Activated gamma-delta T cell treated with Interleukin-2 at 50 U/mL for 16 hours (primary cell): ENCODE data around the gene CPT1C.

Source experiments
- DNase-seq: peaks from one replicate; pipeline ENCODE4 v3.0.0-alpha.2; 2020

The CPT1C gene

DNA sequence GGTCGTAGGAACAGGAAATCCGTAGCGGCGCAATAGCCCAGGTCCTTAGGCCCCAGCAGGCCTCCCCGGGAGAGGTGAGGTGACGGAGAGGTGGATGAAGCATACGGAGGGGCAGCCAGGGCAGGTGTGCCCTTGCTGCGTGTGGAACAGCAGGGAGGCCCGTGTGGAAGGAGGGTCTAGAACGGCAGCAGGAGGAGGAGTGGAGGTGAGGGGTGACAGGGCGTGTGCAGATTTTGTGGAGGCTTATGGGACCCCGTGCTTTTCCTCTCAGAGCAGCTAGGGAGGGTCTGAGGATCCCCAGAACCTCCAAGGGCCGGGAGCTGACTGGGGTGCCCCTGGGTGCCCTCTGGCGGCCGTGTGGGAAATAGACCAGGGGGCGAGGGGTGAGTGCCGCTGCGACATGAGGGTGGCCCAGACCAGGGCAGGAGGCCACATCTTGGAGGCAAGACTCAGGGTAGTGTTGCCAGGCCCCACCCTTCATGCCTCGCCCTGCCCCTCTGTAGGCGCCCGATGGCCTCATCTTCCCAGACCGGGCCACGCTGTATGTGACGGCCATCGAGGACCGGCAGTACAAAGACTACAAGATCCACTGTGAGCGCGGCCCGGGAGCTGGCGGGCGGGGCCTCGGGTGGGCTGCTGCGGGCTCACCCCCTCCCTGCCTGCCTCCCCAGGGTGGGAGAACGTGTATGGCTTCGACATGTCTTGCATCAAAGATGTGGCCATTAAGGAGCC is 6.5 kb upstream of the CPT1C start:
- DNase-seq = no peak

DNA sequence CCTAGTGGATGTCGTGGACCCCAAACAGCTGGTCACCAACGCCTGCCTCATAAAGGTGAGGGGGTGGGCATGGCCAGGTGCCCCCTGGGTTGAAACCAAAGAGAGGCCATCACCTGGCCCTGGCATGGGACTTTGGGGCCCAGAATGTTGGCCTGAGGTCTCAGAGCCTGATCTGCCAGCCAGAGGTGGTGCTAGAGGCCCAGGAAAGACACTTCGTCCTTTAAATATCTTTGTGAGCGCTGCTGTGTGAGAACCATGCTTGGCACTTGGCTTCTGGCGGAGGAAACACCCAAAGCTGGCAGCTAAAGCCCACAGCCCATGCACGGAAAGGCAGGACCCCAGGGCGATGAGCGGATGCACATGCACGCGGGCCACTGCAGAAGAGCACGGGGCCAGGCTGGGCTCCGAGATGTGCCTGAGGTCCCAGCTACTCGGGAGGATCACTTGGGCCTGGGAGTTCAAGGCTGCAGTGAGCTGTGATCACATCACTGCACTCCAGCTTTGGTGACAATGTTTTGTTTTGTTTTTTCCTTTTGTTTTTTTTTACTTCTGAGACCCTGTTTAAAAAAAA is 5.8 kb upstream of the CPT1C start:
- no peak for DNase-seq

DNA sequence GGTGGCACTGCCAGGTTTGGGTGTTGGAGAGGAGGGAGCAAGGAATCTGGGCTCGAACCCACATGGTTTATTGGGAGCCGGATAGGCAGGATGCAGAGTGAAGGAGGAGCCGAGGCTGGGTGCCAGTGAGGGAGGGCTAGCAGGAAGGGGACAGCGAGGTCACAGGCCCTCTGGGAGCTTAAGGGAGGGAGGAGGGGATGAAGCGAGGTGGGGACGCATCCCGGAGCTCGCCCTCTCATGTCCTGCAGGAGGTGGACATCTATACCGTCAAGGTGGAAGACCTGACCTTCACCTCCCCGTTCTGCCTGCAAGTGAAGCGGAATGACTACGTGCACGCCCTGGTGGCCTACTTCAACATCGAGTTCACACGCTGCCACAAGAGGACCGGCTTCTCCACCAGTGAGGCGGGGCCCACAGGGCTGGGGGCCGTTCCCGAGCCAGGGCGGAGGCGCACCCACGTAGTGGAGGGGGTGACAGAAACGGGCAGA is 5.0 kb upstream of the CPT1C start:
- DNase-seq = no peak

DNA sequence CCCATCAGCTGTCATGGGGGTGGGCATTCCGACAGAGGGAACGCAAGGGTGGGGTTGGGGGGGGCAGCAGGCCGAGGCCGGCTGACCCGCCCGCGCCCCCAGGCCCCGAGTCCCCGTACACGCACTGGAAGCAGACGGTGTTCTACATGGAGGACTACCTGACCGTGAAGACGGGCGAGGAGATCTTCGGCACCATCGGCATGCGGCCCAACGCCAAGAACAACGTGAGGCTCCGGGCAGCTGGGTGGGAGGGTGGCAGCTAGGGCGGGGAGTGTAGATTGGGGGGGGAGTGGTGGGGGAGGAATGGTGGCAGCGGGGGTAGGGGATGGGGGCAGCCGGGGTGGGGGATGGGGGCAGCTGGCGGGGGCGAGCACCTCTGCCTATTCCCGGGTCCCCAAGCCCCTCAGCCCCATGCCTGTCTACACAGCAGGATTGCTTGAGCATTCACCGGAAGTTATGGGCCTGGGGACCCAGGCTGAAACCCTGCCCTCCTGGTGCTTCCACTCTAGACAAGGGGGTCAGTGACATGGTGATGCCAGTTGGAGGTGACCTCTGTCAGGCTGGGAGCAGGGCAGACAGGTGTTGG is 4.3 kb upstream of the CPT1C start:
- DNase-seq = no peak

DNA sequence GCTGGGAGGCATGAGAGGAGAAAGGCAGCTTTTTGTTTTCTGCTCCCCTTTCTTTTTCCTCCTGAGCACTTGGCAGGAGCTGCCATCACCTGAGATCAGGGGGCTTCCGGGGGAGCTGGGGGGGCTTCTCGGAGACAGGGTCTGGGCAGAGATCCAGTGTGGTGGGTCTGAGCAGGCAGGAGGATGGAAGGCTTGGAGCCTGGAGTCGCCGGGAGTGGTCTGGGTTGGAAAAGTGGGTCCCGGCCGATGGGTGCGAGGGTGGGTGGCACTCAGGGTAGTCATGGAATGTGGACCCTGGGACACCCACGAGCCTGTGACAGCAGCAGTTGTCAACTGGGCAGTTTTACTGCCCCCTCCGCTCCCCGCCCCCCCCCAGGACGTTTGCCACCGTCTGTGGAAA is 3.8 kb upstream of the CPT1C start:
- no peak for DNase-seq

DNA sequence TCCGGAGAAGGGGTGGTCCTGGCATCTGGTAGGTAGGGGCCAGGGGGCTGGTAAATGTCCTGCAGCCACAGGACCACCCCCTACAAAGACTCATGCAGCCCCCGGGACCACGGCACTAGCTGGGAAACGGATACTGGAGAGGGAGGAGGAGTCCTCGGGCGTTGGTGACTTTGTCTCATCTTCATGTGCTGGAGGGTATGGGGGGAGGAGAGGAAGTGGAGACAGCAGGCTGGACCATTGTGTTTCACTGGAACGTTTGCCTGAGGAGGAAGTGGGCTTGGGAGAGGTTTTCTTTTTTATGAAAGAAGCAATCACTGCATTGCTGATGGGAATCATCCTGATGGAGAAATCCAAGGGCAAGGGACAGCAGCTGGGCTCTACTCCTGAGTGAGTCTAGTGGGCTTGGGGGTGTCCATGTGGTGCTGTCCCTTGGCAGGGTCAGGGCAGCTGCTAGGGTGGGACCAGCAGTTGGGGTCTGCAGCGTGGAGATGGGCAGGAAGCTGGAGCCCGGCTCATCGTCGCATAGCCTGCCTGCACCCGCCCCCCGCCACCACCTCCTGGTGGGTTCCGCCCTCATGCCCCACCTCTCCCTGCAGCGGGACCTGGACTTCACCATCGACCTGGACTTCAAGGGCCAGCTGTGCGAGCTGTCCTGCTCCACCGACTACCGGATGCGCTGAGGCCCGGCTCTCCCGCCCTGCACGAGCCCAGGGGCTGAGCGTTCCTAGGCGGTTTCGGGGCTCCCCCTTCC is 3.2 kb upstream of the CPT1C start:
- DNase-seq = no peak

DNA sequence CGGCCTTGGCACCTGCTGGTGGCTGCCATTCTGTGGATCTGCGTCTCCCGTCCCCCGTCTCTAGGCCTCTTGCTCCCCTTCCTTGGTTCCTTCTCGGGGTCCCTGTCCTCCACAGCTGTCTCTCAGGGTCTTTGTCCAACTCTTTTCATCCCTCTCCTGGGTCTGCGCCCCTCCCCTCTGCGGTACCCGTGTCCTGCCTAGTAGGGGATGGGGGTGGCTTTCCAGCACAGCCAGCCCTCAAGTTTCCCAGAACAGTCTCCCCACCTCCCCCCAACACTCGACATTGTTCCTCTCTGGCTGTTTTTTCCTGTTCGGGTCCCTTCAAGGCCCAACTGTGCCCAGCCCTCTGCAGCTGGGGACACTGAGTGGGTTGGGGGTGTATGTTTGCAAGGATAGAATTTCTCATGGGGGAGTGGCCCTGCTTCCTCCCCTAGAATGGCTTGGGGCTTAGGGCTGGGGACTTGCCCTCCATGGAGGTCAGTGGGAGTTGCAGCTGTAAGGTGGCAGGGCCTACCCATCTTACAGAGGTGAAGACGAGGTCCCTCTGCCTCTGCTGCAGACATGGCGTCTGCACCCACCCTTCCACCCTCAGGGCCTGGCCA is 2.3 kb upstream of the CPT1C start:
- no peak for DNase-seq

DNA sequence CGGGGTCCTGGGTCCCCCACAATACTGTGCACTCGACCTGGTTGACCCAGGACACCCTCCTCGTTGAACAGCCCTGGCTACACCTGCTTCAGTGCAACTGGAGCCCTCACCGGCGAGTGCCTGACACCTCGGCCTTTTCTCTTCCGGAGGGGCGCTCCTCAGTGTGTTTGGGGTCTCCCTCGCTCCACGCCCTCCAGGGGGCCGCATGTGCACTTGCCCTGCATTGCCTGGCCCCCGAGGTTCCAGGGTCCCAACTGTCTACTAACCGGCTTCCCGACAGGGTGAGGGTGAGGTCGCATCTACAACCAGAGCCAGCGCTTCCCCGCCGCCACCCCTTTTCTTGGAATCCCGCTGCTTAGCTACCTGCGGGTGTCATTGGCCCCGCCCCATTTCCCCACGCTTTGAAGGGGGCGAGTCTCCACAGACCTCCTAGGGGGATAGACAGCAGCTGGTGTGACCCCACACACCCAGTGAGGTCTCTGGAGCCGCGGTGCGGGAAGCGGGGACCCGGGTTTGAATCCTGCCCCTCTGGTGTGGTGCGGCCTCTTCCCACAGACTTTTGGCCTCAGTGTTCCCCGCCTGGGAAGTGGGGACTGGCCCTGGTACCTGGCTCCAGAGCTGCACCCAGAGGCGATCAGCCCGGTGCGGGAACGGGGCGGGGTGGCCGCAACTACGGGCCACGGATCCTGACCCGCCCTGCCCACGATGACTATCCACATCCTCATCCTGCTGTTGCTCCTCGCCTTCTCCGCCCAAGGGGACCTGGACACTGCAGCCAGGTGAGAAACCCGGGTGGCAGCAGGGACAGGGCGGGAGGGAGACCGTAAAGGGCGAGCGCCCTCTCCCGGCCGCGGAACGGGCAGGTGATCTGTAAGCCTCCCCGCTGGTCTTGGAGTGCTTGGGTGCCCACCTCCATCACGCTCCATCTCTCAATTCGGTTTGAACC is 1.5 kb upstream of the CPT1C start, which contains the start of gene ADM5:
Gene ADM5 (plus strand): TSS at position 462 of the 946 bp plus-strand sequence. CDS start 244 bp downstream, at position 706.
- DNase-seq = peak; percentile 34

DNA sequence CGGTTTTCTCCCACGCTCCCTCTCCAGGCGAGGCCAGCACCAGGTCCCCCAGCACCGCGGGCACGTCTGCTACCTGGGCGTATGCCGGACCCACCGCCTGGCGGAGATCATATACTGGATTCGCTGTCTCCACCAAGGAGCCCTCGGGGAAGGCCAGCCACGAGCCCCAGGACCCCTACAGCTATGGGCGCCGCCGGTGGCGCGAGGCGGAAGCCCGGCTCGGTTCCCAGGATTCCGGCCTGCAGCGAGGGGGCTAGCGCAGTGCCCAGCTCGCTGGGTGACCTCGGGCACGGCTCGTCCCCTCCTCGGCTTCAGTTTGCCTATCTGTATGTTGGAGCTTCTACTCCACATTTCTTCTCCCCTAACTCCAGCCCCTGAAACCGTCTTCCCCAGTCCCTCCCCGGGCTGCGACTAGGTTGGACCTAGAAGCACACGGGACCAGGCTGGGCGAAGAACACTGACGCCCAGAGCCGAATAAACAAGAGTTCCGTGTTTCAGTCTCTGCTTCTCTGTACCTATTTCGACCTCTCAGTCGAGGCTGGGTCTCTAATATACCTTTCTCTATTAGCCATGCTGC is 749 bp upstream of the CPT1C start:
- no peak for DNase-seq

DNA sequence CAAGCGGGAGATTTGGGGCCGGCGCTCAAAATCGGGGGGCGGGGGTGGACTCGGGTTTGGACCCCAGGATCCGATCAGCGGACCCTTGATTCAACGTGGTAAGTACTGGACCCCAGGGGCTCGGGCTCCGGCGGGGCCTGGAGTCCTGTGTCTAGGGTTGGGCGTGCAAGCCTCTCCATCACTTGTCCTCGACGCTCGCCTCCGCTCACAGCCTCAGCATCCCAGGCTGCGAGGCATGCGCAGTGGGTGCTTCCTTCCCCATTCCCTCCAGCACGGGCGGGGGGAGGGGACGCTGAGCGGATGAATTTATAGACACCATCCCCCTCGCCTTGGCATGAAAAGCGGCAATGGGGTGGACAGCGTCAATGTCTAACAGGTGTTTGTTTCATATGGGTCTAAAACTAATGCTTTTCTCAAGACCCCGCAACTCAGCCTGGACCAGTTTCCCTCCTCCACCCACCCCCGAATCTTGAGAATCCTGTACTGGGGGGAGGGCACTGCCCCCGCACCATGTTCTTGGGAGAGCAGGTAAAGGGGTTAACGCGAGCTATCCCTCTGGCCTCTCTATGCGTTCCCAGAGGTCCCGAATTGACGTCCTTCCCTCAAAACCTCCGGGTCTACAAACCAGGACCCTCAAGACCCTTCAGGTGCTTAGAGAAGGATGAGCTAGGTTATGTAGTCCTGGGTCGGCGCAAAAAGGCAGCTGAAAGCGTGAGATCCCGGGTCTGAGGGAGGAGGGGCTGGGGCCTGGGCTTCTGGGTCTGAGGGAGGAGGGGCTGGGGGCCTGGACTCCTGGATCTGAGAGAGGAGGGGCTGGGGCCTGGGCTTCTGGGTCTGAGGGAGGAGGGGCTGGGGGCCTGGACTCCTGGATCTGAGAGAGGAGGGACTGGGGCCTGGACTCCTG is 579 bp downstream of the CPT1C start:
- DNase-seq = no peak

DNA sequence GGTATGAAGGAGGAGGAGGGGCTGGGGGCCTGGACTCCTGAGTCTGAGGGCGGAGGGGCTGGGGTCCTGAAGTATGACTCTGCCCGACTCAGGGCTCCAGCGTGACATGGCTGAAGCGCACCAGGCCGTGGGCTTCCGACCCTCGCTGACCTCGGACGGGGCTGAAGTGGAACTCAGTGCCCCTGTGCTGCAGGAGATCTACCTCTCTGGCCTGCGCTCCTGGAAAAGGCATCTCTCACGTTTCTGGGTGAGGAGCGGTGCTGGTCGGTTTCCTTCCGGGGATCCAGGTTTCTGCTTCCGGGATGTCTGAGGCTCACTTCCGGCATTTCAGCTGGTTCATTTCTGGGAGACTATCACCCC is 1.2 kb downstream of the CPT1C start:
- no peak for DNase-seq

DNA sequence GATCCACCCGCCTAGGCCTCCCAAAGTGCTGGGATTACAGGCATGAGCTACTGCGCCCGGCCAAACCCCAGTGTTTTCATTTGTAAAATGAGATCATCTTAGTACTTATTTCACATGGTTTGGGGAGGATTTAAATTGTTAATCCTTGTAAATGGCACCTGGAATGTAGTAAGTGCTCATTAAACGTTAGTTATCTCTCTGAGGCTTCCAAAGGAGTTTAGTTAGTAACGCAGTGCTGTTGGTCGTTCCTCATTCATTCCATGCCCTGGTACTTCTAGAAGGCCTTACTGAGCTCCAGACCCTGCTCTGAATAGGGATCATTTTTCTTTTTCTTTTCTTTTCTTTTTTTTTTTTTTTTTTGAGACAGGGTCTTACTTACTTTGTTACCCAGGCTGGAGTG is 5.2 kb downstream of the CPT1C start:
- no peak for DNase-seq

DNA sequence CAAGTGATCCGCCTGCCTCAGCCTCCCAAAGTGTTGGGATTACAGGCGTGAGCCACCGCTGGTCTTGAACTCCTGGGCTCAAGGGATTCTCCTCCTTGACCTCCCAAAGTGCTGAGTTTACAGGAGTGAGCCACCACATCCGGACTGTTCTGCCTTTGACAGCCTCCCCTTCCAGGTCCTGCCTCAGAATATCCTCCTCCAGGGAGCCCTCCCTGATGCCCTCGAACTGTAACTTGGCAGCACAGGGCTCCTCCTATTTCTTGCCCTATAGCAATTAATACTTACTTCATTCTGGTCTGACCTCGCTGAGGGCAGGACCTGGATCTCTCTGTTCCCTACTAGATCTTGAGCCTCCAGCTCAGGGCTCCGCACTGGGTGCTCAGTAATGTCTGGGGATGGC is 5.9 kb downstream of the CPT1C start:
- DNase-seq = no peak

DNA sequence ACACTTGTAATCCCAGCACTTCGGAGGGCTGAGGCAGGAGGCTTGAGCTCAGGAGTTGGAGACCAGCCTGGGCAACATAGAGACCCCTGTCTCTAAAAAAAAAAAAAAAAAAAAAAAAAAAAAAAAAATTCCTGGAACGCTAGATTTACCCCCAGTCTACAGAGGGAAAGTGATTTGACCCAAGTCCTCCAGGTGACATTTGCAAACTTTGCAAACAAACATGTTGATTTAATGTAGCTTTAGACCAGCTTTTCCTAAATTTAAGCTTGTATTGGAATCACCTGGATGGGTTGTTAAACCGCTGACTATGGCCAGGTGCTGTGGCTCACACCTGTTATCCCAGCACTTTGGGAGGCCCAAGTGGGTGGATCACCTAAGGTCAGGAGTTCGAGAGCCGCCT is 8.4 kb downstream of the CPT1C start:
- no peak for DNase-seq

DNA sequence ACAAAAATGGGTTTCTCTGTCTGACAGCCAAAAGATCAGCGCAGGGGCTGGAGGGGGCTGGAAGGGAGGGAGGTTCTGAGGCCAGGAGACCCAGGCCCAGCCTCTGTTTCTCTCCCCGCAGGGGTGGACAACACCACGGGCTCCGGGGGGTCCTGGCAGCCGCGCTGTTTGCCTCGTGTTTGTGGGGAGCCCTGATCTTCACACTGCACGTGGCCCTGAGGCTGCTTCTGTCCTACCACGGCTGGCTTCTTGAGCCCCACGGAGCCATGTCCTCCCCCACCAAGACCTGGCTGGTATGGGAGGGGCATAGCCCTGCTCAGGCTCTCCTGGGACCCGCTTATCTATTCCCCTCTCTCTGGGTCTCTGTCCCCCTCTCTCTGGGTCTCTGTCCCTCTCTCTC is 9.6 kb downstream of the CPT1C start:
- no peak for DNase-seq

DNA sequence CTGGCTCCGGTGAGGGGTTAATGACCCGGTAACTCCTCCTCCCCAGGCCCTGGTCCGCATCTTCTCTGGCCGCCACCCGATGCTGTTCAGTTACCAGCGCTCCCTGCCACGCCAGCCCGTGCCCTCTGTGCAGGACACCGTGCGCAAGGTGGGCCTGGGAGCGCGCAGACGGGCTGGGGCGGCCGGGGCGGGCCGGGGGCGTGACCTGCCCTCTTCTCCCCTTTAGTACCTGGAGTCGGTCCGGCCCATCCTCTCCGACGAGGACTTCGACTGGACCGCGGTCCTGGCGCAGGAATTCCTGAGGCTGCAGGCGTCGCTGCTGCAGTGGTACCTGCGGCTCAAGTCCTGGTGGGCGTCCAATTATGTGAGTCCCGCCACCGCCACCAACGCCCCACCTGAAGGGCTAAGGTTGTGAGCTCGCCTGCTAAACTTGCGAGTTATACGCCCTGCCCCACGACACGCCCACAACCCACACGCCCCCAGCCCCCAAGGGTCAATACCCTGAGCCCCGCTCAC is 10.4 kb downstream of the CPT1C start:
- no peak for DNase-seq

DNA sequence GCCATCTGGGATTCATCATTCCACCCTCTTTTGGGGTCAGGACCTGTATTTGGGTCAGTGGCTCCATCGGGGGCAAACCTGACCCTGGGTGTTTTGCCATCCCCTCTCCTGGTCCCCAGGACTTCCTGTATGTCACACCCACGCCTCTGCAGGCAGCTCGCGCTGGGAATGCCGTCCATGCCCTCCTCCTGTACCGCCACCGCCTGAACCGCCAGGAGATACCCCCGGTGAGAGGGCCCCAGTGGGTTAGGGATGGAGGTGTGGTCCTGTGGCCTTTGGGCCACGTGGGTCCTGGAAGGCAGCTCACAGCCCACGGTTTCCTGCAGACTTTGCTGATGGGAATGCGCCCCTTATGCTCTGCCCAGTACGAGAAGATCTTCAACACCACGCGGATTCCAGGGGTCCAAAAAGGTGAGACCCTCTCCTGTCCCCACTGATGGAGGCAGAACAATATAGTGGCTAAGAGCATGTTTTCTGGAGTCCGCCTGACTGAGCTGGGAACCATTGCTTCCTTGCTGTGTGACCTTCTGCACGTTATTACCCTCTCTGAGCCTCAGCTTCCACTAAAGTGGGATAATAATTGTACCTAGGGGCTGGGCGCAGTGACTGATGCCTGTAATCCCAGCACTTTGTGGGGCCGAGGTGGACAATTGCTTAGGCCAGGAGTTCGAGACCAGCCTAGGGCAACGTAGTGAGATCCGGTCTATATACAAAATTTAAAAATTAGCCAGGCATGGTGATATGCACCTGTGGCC is 14.1 kb downstream of the CPT1C start:
- no peak for DNase-seq

DNA sequence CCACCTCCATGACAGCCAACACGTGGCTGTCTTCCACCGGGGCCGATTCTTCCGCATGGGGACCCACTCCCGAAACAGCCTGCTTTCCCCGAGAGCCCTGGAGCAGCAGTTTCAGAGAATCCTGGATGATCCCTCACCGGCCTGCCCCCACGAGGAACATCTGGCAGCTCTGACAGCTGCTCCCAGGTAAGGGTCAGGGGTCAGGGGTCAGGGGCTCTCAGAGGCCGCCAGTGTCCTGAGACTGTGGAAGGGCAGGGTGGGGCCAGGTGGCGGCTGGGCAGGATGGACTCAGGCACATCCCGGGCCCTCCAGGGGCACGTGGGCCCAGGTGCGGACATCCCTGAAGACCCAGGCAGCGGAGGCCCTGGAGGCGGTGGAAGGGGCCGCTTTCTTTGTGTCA is 15.0 kb downstream of the CPT1C start:
- DNase-seq = no peak

DNA sequence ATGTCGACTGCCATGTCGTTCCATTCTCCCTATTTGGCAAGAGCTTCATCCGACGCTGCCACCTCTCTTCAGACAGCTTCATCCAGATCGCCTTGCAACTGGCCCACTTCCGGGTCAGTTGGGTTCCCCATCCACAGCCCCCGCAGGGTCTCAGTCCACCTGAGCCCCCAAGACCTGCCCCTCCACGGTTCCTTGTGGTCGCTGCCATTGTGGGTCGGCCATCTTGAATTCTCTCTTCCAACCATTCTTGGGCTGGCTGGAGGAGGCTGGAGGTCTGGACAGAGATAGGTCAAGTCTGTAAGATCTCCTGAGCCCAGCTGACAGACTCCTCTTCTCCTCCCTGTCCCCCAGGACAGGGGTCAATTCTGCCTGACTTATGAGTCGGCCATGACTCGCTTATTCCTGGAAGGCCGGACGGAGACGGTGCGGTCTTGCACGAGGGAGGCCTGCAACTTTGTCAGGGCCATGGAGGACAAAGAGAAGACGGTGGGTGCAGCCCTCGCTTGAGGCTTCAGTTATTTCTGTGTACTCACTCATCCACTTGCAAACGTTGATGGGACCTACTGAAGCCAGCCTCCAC is 19.5 kb downstream of the CPT1C start:
- DNase-seq = no peak
